GM18520 (cell line): ENCODE measurements around the gene PRAC2.

ENCODE experiments used
- ATAC-seq: cut with Tn5 transposase; IDR thresholded peaks from one replicate; pipeline ENCODE4 v1.9.1; 2021; ENCODE audit not compliant: unreplicated experiment

Gene PRAC2

GRCh38 chr17:48753794-48754499 is 31.0 kb downstream of the PRAC2 start:
- no peak for ATAC-seq

- no peak for ATAC-seq
Measured at GRCh38 chr17:48754500-48755261, 31.7 kb downstream of the PRAC2 start.

GRCh38 chr17:48755356-48755755 is 32.4 kb downstream of the PRAC2 start:
- ATAC-seq = no peak

GRCh38 chr17:48756830-48757251 is 33.9 kb downstream of the PRAC2 start:
- ATAC-seq = no peak

GRCh38 chr17:48757524-48757961 is 34.6 kb downstream of the PRAC2 start:
- ATAC-seq = no peak

- ATAC-seq = no peak
Measured at GRCh38 chr17:48759288-48759687, 36.3 kb downstream of the PRAC2 start.

- no peak for ATAC-seq
Measured at GRCh38 chr17:48760411-48760810, 37.4 kb downstream of the PRAC2 start.

GRCh38 chr17:48761114-48761513 is 38.1 kb downstream of the PRAC2 start:
- no peak for ATAC-seq

GRCh38 chr17:48767263-48767774 is 44.3 kb downstream of the PRAC2 start:
- no peak for ATAC-seq

GRCh38 chr17:48769009-48769675 is 46.2 kb downstream of the PRAC2 start:
- ATAC-seq = no peak

GRCh38 chr17:48770954-48771353 is 48.0 kb downstream of the PRAC2 start:
- ATAC-seq = no peak

- no peak for ATAC-seq
Measured at GRCh38 chr17:48773245-48773644, 50.3 kb downstream of the PRAC2 start.
